HL-60 (cell line): Measurements from ENCODE around the gene TNFSF13B.
A peak's percentile ranks its signal among the peaks of the same experiment; 100 is the strongest.

Experiments used
- DNase-seq, 2 experiments: peaks; one replicate each; pipeline ENCODE4 v3.0.0-alpha.2; 2010 to 2020; ENCODE audit warnings: low read depth in 1 of 2, low spot score in 1 of 2
- H3K27ac ChIP-seq: fragments of 250-450 bp; sonication (Bioruptor Pico); replicated peaks from 2 replicates; pipeline ENCODE4 v1.5.1; 2020; ENCODE audit warnings: mild to moderate bottlenecking, moderate library complexity
- H3K27me3 ChIP-seq: fragments of 250-450 bp; sonication (Bioruptor Pico); 2 replicates; pipeline ENCODE4 v1.5.1; 2021; ENCODE audit warnings: mild to moderate bottlenecking, moderate library complexity; ENCODE audit not compliant: insufficient read depth, poor library complexity, severe bottlenecking
- H3K4me3 ChIP-seq: replicated peaks from 2 replicates; pipeline ENCODE4 v1.5.1; 2011; ENCODE audit warnings: mild to moderate bottlenecking, control low read depth, low read length; ENCODE audit not compliant: insufficient read depth
- CTCF ChIP-seq: IDR thresholded peaks from one replicate; pipeline ENCODE4 v1.5.1; 2011; ENCODE audit warnings: low read length, control low read depth, inconsistent platforms; ENCODE audit not compliant: insufficient read depth
- GABPA ChIP-seq: IDR thresholded peaks from 2 replicates; pipeline ENCODE4 v1.6.1; 2012; ENCODE audit warnings: low read depth
- POLR2AphosphoS5 ChIP-seq: IDR thresholded peaks from 2 replicates; pipeline ENCODE4 v1.6.1; 2012; ENCODE audit warnings: low read depth
- REST ChIP-seq: IDR thresholded peaks from 2 replicates; pipeline ENCODE4 v1.6.1; 2012; ENCODE audit warnings: low read depth; ENCODE audit not compliant: insufficient replicate concordance
- SPI1 ChIP-seq: IDR thresholded peaks from 2 replicates; pipeline ENCODE4 v1.6.1; 2012; ENCODE audit warnings: low read depth, mild to moderate bottlenecking, borderline replicate concordance

TNFSF13B gene

GRCh38 chr13:108313382-108313781 lies 43.9 kb downstream of the TNFSF13B start:
- DNase-seq = no peak
- Histone ChIP-seq H3K27ac (no peak overlapping the region), H3K4me3 (no peak overlapping the region), H3K27me3 (no peaks in the 10 kb centered on the region)
- TF ChIP-seq GABPA = no peak
- no peak for TF ChIP-seq REST
- TF ChIP-seq CTCF = no peak
- no peak for TF ChIP-seq POLR2AphosphoS5

GRCh38 chr13:108315273-108315672 lies 45.8 kb downstream of the TNFSF13B start:
- H3K4me3 ChIP-seq = no peak overlapping the region
- peak overlapping the region; percentile 70 for H3K27ac ChIP-seq
- DNase-seq = peak in 1 of 2 experiments; percentile 78
- TF ChIP-seq GABPA = no peak
- peak; percentile 20; the same call in 1 of the 2 replicates for TF ChIP-seq SPI1
- no peak for TF ChIP-seq POLR2AphosphoS5
- TF ChIP-seq CTCF = no peak
- H3K27me3 ChIP-seq = no peaks in the 10 kb centered on the region

- no peak for DNase-seq
- Histone ChIP-seq H3K4me3 (no peak overlapping the region), H3K27ac (peak overlapping the region; percentile 70), H3K27me3 (no peaks in the 10 kb centered on the region)
- TF ChIP-seq CTCF (no peak), SPI1 (no peak), GABPA (no peak), REST (no peak), POLR2AphosphoS5 (no peak)
Measured at GRCh38 chr13:108315991-108316390, 46.5 kb downstream of the TNFSF13B start.

GRCh38 chr13:108316413-108316812 lies 46.9 kb downstream of the TNFSF13B start:
- H3K4me3 ChIP-seq = no peak overlapping the region
- no peak overlapping the region for H3K27ac ChIP-seq
- no peak for DNase-seq
- TF ChIP-seq SPI1 (no peak), CTCF (no peak), POLR2AphosphoS5 (no peak), REST (no peak), GABPA (no peak)
- no peaks in the 10 kb centered on the region for H3K27me3 ChIP-seq
